Thyroid gland (tissue), 4 donors: Measurements from ENCODE around the gene FAM174A. TPM values are rescaled to one million over a fixed set of nuclear protein-coding genes. Genes with fewer than 3 reads are reported as not detected.

ENCODE experiments used
- DNase-seq, 2 donors: peaks; one replicate each; pipeline ENCODE4 v3.0.0-alpha.2; 2019
- H3K27ac ChIP-seq, 3 donors: fragments of 200-600 bp; sonication (generic); 1 replicate in 2 of 3; 2 replicates in 1 of 3; pipeline ENCODE4 v1.5.1; 2016 to 2019; ENCODE audit warnings: mild to moderate bottlenecking in 1 of 3, moderate library complexity in 1 of 3
- H3K27me3 ChIP-seq: fragments of 200-600 bp; sonication (generic); one replicate; pipeline ENCODE4 v1.5.1; 2019
- H3K36me3 ChIP-seq, 2 donors: fragments of 200-600 bp; sonication (generic); one replicate each; pipeline ENCODE4 v1.5.1; 2016 to 2019
- H3K4me1 ChIP-seq, 2 donors: fragments of 200-600 bp; sonication (generic); one replicate each; pipeline ENCODE4 v1.5.1; 2017 to 2019
- H3K4me3 ChIP-seq, 3 donors: fragments of 200-600 bp; sonication (generic); replicated peaks in 1 of 3; 1 replicate in 2 of 3; 2 replicates in 1 of 3; pipeline ENCODE4 v1.5.1; 2016; ENCODE audit warnings: mild to moderate bottlenecking in 1 of 3
- H3K9me3 ChIP-seq: fragments of 200-600 bp; sonication (generic); one replicate; pipeline ENCODE4 v1.5.1; 2017
- CTCF ChIP-seq, 6 experiments: fragments of 200-600 bp in 3 of 6; fragments of 450-650 bp in 3 of 6; sonication (generic) in 3 of 6; IDR thresholded peaks; one replicate each; pipeline ENCODE4 v1.5.1; 2016 to 2019; ENCODE audit warnings: antibody characterized with exemption in 6 of 6, mild to moderate bottlenecking in 2 of 6, inconsistent platforms in 1 of 6, moderate library complexity in 1 of 6
- POLR2A ChIP-seq, 2 donors: fragments of 450-650 bp; IDR thresholded peaks; one replicate each; pipeline ENCODE4 v1.6.1; 2017; ENCODE audit warnings: antibody characterized with exemption in 2 of 2, mild to moderate bottlenecking in 2 of 2, moderate library complexity in 1 of 2
- WGBS, 2 donors: methylation state at CpG; one replicate each; pipeline ENCODE4 v1.1.5; 2017; 5-methylcytosine and 5-hydroxymethylcytosine counted together
- intact Hi-C: fragments of 100-400 bp; cut with DNase I; formaldehyde crosslinking; loops from one replicate; pipeline ENCODE4 v1.15.1; 2023
- total RNA-seq, 4 donors: library from RNA; depleted of rRNA; stranded (reverse); fragments of >200 nt; gene quantifications; one replicate each; pipeline ENCODE4 v1.2.3, GENCODE V29; 2016

The FAM174A gene
- total RNA-seq, 4 donors from 2014 or later = 22.5 to 28.6 (median 25.8) TPM

GRCh38 chr5:100584069-100584468 lies 48.9 kb downstream of the FAM174A start:
- H3K36me3 ChIP-seq = no peaks in the 10 kb centered on the region
- H3K27ac ChIP-seq = no peak overlapping the region
- peaks cover 0 to 8% of the 10 kb centered on the region in 2 donors for H3K4me1 ChIP-seq
- no peak for DNase-seq
- no peaks in the 10 kb centered on the region for H3K9me3 ChIP-seq
- intact Hi-C loops = no loop called here
- 48 to 60% methylated on average over 1 of the region's 1 CpG for WGBS, 2 donors
- TF ChIP-seq CTCF (IDR thresholded peaks at IDR 0.05) (no peak), POLR2A (IDR thresholded peaks at IDR 0.05) (no peak)
- H3K27me3 ChIP-seq = no peaks in the 10 kb centered on the region
- H3K4me3 ChIP-seq = no peak overlapping the region

- no peak overlapping the region for H3K27ac ChIP-seq
- H3K4me3 ChIP-seq = no peak overlapping the region
- intact Hi-C loops = no loop called here
- no peaks in the 10 kb centered on the region for H3K27me3 ChIP-seq
- DNase-seq = no peak
- H3K9me3 ChIP-seq = no peaks in the 10 kb centered on the region
- no peaks in the 10 kb centered on the region for H3K36me3 ChIP-seq
- peaks cover 0 to 8% of the 10 kb centered on the region in 2 donors for H3K4me1 ChIP-seq
- WGBS, 2 donors = 89 to 92% methylated on average over 5 of the region's 5 CpGs
- TF ChIP-seq CTCF (IDR thresholded peaks at IDR 0.05) (no peak), POLR2A (IDR thresholded peaks at IDR 0.05) (no peak)
These were observed 49.7 kb downstream of the FAM174A start for GRCh38 chr5:100584889-100585288.

- no peaks in the 10 kb centered on the region for H3K36me3 ChIP-seq
- no peaks in the 10 kb centered on the region for H3K9me3 ChIP-seq
- no peak overlapping the region for H3K27ac ChIP-seq
- H3K4me1 ChIP-seq = no peaks in the 10 kb centered on the region
- no peaks in the 10 kb centered on the region for H3K27me3 ChIP-seq
- 98 to 100% methylated on average over 1 of the region's 1 CpG for WGBS, 2 donors
- no peak overlapping the region for H3K4me3 ChIP-seq
- intact Hi-C loops = no loop called here
- TF ChIP-seq POLR2A (IDR thresholded peaks at IDR 0.05) = no peak
- no peak for TF ChIP-seq CTCF (IDR thresholded peaks at IDR 0.05)
- no peak for DNase-seq
These were observed 55.7 kb downstream of the FAM174A start for GRCh38 chr5:100590867-100591266.

GRCh38 chr5:100595152-100595811 lies 60.1 kb downstream of the FAM174A start:
- no peak for DNase-seq
- Histone ChIP-seq H3K9me3 (no peaks in the 10 kb centered on the region), H3K36me3 (no peaks in the 10 kb centered on the region), H3K27me3 (no peaks in the 10 kb centered on the region), H3K27ac (no peak overlapping the region), H3K4me3 (no peak overlapping the region), H3K4me1 (no peaks in the 10 kb centered on the region)
- intact Hi-C loops = no loop called here
- no peak for TF ChIP-seq CTCF (IDR thresholded peaks at IDR 0.05)
- TF ChIP-seq POLR2A (IDR thresholded peaks at IDR 0.05) = no peak
- 77 to 78% methylated on average over 7 of the region's 7 CpGs for WGBS, 2 donors

- DNase-seq = no peak
- intact Hi-C loops = no loop called here
- H3K27ac ChIP-seq = no peak overlapping the region
- no peak overlapping the region for H3K4me3 ChIP-seq
- no peaks in the 10 kb centered on the region for H3K27me3 ChIP-seq
- TF ChIP-seq CTCF (IDR thresholded peaks at IDR 0.05) = no peak
- TF ChIP-seq POLR2A (IDR thresholded peaks at IDR 0.05) = no peak
- no peaks in the 10 kb centered on the region for H3K36me3 ChIP-seq
- no peaks in the 10 kb centered on the region for H3K9me3 ChIP-seq
- 91 to 92% methylated on average over 3 of the region's 3 CpGs for WGBS, 2 donors
- H3K4me1 ChIP-seq = no peaks in the 10 kb centered on the region
These were observed 60.6 kb downstream of the FAM174A start for GRCh38 chr5:100595812-100596173.
